WTC11 (cell line): ENCODE measurements around the gene SPAG4. TPM values are rescaled to one million over a fixed set of nuclear protein-coding genes. Genes with fewer than 3 reads are reported as not detected.
A peak's percentile ranks its signal among the peaks of the same experiment; 100 is the strongest.

ENCODE experiments used
- ATAC-seq: fragments of 200-7000 bp; cut with Tn5 transposase; 2 replicates; pipeline ENCODE4 v1.10.0; 2021; ENCODE audit warnings: mild to moderate bottlenecking, moderate library complexity
- Bru-seq: library from RNA; stranded (reverse); fragments of 400-500 nt; gene quantifications from one replicate; lab custom pipeline; 2021; lab: Mats Ljungman, UMichigan
- CTCF ChIA-PET: fragments of 300-600 bp; sonication (Branson Sonifier 250); formaldehyde crosslinking; loops from one replicate; lab custom pipeline; 2021; ENCODE audit warnings: antibody characterized with exemption; lab: Charles Lee
- POLR2A ChIA-PET: fragments of 350-600 bp; sonication (Branson Sonifier 250); formaldehyde crosslinking; loops from one replicate; lab custom pipeline; 2021; ENCODE audit warnings: antibody characterized with exemption; lab: Charles Lee
- DNase-seq: peaks from one replicate; pipeline ENCODE4 v3.0.0; 2021; ENCODE audit warnings: low spot score
- H3K27ac Mint-ChIP-seq: 2 replicates; pipeline ENCODE4 v1.8.0; 2021; ENCODE audit warnings: mixed read lengths
- H3K27me3 Mint-ChIP-seq: 2 replicates; pipeline ENCODE4 v1.8.0; 2021; ENCODE audit warnings: low read depth, mild to moderate bottlenecking, moderate library complexity, mixed read lengths
- H3K36me3 Mint-ChIP-seq: 2 replicates; pipeline ENCODE4 v1.8.0; 2021; ENCODE audit warnings: mixed read lengths
- H3K4me1 Mint-ChIP-seq: 2 replicates; pipeline ENCODE4 v1.8.0; 2022; ENCODE audit warnings: mixed read lengths
- H3K4me3 Mint-ChIP-seq: 2 replicates; pipeline ENCODE4 v1.8.0; 2021; ENCODE audit warnings: mild to moderate bottlenecking, moderate library complexity, mixed read lengths
- H3K9me3 Mint-ChIP-seq: 2 replicates; pipeline ENCODE4 v1.8.0; 2021; ENCODE audit warnings: mixed read lengths
- ELF4 ChIP-seq: sonication (generic); formaldehyde crosslinking; IDR thresholded peaks from 2 replicates; pipeline ENCODE4 v1.8.1; 2022; ENCODE audit warnings: low read depth, mild to moderate bottlenecking, moderate library complexity, missing genetic modification reagents
- ESRRA ChIP-seq: sonication (generic); formaldehyde crosslinking; IDR thresholded peaks from 2 replicates; pipeline ENCODE4 v1.8.1; 2022; ENCODE audit warnings: mild to moderate bottlenecking, missing genetic modification reagents, borderline replicate concordance
- GABPB1 ChIP-seq: sonication (generic); formaldehyde crosslinking; IDR thresholded peaks from 2 replicates; pipeline ENCODE4 v1.8.1; 2023; ENCODE audit warnings: mild to moderate bottlenecking, missing genetic modification reagents
- GTF2I ChIP-seq: fragments of 250-450 bp; sonication (Bioruptor Pico); conservative IDR thresholded peaks from 2 replicates; pipeline ENCODE4 v1.4.0; 2021; ENCODE audit warnings: mild to moderate bottlenecking
- JUN ChIP-seq: sonication (generic); formaldehyde crosslinking; IDR thresholded peaks from 2 replicates; pipeline ENCODE4 v1.8.0; 2023; ENCODE audit warnings: mild to moderate bottlenecking, missing genetic modification reagents
- MYBL2 ChIP-seq: sonication (generic); formaldehyde crosslinking; IDR thresholded peaks from 2 replicates; pipeline ENCODE4 v1.8.1; 2023; ENCODE audit warnings: mild to moderate bottlenecking, moderate library complexity, missing genetic modification reagents
- PRRX2 ChIP-seq: fragments of 250-450 bp; sonication (Bioruptor Pico); IDR thresholded peaks from 2 replicates; pipeline ENCODE4 v1.8.0; 2021; ENCODE audit warnings: mild to moderate bottlenecking
- RELA ChIP-seq: sonication (generic); formaldehyde crosslinking; IDR thresholded peaks from 2 replicates; pipeline ENCODE4 v1.8.1; 2022; ENCODE audit warnings: missing genetic modification reagents, mild to moderate bottlenecking, borderline replicate concordance
- SMAD3 ChIP-seq: sonication (generic); formaldehyde crosslinking; IDR thresholded peaks from 2 replicates; pipeline ENCODE4 v1.8.0; 2022; ENCODE audit warnings: missing genetic modification reagents, mild to moderate bottlenecking, borderline replicate concordance
- SP1 ChIP-seq: sonication (generic); formaldehyde crosslinking; conservative IDR thresholded peaks from 2 replicates; pipeline ENCODE4 v1.8.1; 2022; ENCODE audit warnings: missing genetic modification reagents
- ZBTB21 ChIP-seq: sonication (generic); formaldehyde crosslinking; IDR thresholded peaks from 2 replicates; pipeline ENCODE4 v1.8.1; 2023; ENCODE audit warnings: mild to moderate bottlenecking, missing genetic modification reagents, borderline replicate concordance
- ZNF263 ChIP-seq: sonication (generic); formaldehyde crosslinking; IDR thresholded peaks from 2 replicates; pipeline ENCODE4 v1.8.1; 2022; ENCODE audit warnings: low read depth, mild to moderate bottlenecking, moderate library complexity, missing genetic modification reagents
- long read RNA-seq, 3 experiments: library from RNA in 1 of 3; library from capped mRNA in 1 of 3; library from polyadenylated mRNA in 1 of 3; unstranded in 2 of 3; stranded (forward) in 1 of 3; transcript quantifications; one replicate each; pipeline ENCODE4 v2.0.0, GENCODE V29; 2021
- total RNA-seq: library from RNA; stranded (reverse); gene quantifications from 3 replicates; pipeline ENCODE4 v1.2.3, GENCODE V29; 2021
- TF ChIP-seq, protein P1 (sequence below): sonication (generic); formaldehyde crosslinking; IDR thresholded peaks from 2 replicates; pipeline ENCODE4 v1.8.0; 2023; ENCODE audit warnings: mild to moderate bottlenecking, missing genetic modification reagents
- TF ChIP-seq, protein P2 (sequence below): sonication (generic); formaldehyde crosslinking; IDR thresholded peaks from 2 replicates; pipeline ENCODE4 v1.8.0; 2022; ENCODE audit warnings: mild to moderate bottlenecking, missing genetic modification reagents
- TF ChIP-seq, protein P3 (sequence below): sonication (generic); formaldehyde crosslinking; IDR thresholded peaks from 2 replicates; pipeline ENCODE4 v1.8.1; 2022; ENCODE audit warnings: missing genetic modification reagents, borderline replicate concordance
- TF ChIP-seq, protein P4 (sequence below): sonication (generic); formaldehyde crosslinking; IDR thresholded peaks from 2 replicates; pipeline ENCODE4 v1.8.1; 2023; ENCODE audit warnings: mild to moderate bottlenecking, missing genetic modification reagents
- TF ChIP-seq, protein P5 (sequence below): sonication (generic); formaldehyde crosslinking; IDR thresholded peaks from 2 replicates; pipeline ENCODE4 v1.8.0; 2022; ENCODE audit warnings: mild to moderate bottlenecking, missing genetic modification reagents
- TF ChIP-seq, protein P6 (sequence below): sonication (generic); formaldehyde crosslinking; IDR thresholded peaks from 2 replicates; pipeline ENCODE4 v1.8.0; 2023; ENCODE audit warnings: missing genetic modification reagents, mild to moderate bottlenecking, borderline replicate concordance

The SPAG4 gene, protein sequence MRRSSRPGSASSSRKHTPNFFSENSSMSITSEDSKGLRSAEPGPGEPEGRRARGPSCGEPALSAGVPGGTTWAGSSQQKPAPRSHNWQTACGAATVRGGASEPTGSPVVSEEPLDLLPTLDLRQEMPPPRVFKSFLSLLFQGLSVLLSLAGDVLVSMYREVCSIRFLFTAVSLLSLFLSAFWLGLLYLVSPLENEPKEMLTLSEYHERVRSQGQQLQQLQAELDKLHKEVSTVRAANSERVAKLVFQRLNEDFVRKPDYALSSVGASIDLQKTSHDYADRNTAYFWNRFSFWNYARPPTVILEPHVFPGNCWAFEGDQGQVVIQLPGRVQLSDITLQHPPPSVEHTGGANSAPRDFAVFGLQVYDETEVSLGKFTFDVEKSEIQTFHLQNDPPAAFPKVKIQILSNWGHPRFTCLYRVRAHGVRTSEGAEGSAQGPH
- total RNA-seq (3.5 to 8.6 TPM (median 8.4 TPM) in 3 replicates), Bru-seq, nascent RNA (percentile 38 among the genes with signal in this experiment)
- long read RNA-seq, experiment 1, partial matches to known transcripts: 2 of 7 reads
- long read RNA-seq, experiment 1, other reads (novel, unspliced or antisense): 5 of 7 reads
- long read RNA-seq, experiment 2, partial matches to known transcripts: 3 of 7 reads
- long read RNA-seq, experiment 2, other reads (novel, unspliced or antisense): 4 of 7 reads
- long read RNA-seq, experiment 3, partial matches to known transcripts: 0 of 1 reads
- long read RNA-seq, experiment 3, other reads (novel, unspliced or antisense): 1 of 1 reads

DNA sequence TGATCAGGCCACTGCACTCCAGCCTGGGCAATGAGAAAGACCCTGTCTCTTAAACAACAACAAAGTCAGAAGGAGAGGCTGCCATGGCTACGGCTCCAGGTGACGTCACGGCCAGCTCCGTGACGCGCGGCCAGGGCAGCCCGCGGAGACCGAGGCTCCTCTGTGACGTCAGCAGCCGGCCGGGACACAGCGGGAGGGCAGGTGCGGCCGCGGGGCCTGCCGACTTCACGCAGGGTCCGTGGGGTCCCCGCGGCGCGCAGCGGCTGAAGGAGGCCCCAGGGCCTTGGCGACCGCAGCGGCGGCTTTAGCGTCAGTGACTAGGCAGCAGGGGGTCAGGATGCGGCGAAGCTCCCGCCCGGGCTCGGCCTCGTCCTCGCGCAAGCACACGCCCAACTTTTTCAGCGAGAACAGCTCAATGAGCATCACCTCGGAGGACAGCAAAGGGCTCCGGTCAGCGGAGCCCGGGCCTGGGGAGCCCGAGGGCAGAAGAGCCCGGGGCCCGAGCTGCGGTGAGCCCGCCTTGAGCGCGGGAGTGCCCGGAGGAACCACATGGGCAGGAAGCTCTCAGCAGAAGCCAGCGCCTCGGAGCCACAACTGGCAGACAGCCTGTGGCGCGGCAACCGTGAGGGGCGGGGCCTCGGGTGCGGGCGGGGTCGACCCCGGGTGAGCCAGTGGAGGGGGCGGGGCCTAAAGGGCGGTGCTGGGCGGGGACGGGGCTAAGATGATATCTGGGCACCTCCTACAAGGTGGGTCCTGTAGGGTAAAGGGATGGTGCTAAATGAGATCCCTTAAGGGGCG is at the start of gene SPAG4:
Gene SPAG4 (plus strand): TSS at position 163 of the 798 bp plus-strand sequence. CDS start 175 bp downstream, at position 338.
- peak; percentile 100 for DNase-seq
- POLR2A ChIA-PET: interaction anchor here (0.5 to 3.0 kb wide), 14 partner anchors 9 to 703 kb away, joined by 3 to 10 read pairs (median 4); partner anchors contain the start of genes CEP250, ERGIC3, NFS1 and RBM39
- H3K27me3 Mint-ChIP-seq: peaks cover 33% of the 10 kb centered on the region
- ATAC-seq: peak; percentile 87
- CTCF ChIA-PET: interaction anchor here (0.6 to 6.7 kb wide), 16 partner anchors 8 to 377 kb away, joined by 3 to 62 read pairs (median 4); partner anchors contain the start of genes CEP250, ERGIC3 and SCAND1
- no peaks in the 10 kb centered on the region for H3K36me3 Mint-ChIP-seq
- H3K27ac Mint-ChIP-seq: peak within 1 kb of the TSS; percentile 99
- H3K4me3 Mint-ChIP-seq: peak within 1 kb of the TSS; percentile 89
- peaks cover 15% of the 10 kb centered on the region for H3K4me1 Mint-ChIP-seq
- no peaks in the 10 kb centered on the region for H3K9me3 Mint-ChIP-seq
- TF ChIP-seq SP1 (CRISPR knock-in tag) (peak; percentile 19; the same call in 1 of the 2 replicates), RELA (CRISPR knock-in tag) (peak; percentile 82; the same call in 1 of the 2 replicates), GABPB1 (peak; percentile 81), SMAD3 (CRISPR knock-in tag) (peak; percentile 60; the same call in 1 of the 2 replicates), PRRX2 (CRISPR knock-in tag) (0 out of 2 replicates have a peak, but pooled peaks have one; percentile 60), ZNF263 (0 out of 2 replicates have a peak, but pooled peaks have one; percentile 20), MYBL2 (CRISPR knock-in tag) (peak; percentile 89), ESRRA (CRISPR knock-in tag) (peak; percentile 85; the same call in 1 of the 2 replicates), JUN (CRISPR knock-in tag) (peak; percentile 27; the same call in 1 of the 2 replicates), ZBTB21 (CRISPR knock-in tag) (peak; percentile 99), ELF4 (peak; percentile 48; the same call in 1 of the 2 replicates), GTF2I (CRISPR knock-in tag) (peak; percentile 63; the same call in 1 of the 2 replicates)
- TF ChIP-seq, protein P1, sequence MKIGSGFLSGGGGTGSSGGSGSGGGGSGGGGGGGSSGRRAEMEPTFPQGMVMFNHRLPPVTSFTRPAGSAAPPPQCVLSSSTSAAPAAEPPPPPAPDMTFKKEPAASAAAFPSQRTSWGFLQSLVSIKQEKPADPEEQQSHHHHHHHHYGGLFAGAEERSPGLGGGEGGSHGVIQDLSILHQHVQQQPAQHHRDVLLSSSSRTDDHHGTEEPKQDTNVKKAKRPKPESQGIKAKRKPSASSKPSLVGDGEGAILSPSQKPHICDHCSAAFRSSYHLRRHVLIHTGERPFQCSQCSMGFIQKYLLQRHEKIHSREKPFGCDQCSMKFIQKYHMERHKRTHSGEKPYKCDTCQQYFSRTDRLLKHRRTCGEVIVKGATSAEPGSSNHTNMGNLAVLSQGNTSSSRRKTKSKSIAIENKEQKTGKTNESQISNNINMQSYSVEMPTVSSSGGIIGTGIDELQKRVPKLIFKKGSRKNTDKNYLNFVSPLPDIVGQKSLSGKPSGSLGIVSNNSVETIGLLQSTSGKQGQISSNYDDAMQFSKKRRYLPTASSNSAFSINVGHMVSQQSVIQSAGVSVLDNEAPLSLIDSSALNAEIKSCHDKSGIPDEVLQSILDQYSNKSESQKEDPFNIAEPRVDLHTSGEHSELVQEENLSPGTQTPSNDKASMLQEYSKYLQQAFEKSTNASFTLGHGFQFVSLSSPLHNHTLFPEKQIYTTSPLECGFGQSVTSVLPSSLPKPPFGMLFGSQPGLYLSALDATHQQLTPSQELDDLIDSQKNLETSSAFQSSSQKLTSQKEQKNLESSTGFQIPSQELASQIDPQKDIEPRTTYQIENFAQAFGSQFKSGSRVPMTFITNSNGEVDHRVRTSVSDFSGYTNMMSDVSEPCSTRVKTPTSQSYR (CRISPR knock-in tag): peak; percentile 57; the same call in 1 of the 2 replicates
- TF ChIP-seq, protein P2, sequence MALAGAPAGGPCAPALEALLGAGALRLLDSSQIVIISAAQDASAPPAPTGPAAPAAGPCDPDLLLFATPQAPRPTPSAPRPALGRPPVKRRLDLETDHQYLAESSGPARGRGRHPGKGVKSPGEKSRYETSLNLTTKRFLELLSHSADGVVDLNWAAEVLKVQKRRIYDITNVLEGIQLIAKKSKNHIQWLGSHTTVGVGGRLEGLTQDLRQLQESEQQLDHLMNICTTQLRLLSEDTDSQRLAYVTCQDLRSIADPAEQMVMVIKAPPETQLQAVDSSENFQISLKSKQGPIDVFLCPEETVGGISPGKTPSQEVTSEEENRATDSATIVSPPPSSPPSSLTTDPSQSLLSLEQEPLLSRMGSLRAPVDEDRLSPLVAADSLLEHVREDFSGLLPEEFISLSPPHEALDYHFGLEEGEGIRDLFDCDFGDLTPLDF (CRISPR knock-in tag): 0 out of 2 replicates have a peak, but pooled peaks have one; percentile 75
- TF ChIP-seq, protein P3, sequence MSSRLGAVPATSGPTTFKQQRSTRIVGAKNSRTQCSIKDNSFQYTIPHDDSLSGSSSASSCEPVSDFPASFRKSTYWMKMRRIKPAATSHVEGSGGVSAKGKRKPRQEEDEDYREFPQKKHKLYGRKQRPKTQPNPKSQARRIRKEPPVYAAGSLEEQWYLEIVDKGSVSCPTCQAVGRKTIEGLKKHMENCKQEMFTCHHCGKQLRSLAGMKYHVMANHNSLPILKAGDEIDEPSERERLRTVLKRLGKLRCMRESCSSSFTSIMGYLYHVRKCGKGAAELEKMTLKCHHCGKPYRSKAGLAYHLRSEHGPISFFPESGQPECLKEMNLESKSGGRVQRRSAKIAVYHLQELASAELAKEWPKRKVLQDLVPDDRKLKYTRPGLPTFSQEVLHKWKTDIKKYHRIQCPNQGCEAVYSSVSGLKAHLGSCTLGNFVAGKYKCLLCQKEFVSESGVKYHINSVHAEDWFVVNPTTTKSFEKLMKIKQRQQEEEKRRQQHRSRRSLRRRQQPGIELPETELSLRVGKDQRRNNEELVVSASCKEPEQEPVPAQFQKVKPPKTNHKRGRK (CRISPR knock-in tag): no peak
- TF ChIP-seq, protein P4, sequence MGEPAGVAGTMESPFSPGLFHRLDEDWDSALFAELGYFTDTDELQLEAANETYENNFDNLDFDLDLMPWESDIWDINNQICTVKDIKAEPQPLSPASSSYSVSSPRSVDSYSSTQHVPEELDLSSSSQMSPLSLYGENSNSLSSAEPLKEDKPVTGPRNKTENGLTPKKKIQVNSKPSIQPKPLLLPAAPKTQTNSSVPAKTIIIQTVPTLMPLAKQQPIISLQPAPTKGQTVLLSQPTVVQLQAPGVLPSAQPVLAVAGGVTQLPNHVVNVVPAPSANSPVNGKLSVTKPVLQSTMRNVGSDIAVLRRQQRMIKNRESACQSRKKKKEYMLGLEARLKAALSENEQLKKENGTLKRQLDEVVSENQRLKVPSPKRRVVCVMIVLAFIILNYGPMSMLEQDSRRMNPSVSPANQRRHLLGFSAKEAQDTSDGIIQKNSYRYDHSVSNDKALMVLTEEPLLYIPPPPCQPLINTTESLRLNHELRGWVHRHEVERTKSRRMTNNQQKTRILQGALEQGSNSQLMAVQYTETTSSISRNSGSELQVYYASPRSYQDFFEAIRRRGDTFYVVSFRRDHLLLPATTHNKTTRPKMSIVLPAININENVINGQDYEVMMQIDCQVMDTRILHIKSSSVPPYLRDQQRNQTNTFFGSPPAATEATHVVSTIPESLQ (CRISPR knock-in tag): no peak
- TF ChIP-seq, protein P5, sequence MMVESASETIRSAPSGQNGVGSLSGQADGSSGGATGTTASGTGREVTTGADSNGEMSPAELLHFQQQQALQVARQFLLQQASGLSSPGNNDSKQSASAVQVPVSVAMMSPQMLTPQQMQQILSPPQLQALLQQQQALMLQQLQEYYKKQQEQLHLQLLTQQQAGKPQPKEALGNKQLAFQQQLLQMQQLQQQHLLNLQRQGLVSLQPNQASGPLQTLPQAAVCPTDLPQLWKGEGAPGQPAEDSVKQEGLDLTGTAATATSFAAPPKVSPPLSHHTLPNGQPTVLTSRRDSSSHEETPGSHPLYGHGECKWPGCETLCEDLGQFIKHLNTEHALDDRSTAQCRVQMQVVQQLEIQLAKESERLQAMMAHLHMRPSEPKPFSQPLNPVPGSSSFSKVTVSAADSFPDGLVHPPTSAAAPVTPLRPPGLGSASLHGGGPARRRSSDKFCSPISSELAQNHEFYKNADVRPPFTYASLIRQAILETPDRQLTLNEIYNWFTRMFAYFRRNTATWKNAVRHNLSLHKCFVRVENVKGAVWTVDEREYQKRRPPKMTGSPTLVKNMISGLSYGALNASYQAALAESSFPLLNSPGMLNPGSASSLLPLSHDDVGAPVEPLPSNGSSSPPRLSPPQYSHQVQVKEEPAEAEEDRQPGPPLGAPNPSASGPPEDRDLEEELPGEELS (CRISPR knock-in tag): peak; percentile 90
- TF ChIP-seq, protein P6, sequence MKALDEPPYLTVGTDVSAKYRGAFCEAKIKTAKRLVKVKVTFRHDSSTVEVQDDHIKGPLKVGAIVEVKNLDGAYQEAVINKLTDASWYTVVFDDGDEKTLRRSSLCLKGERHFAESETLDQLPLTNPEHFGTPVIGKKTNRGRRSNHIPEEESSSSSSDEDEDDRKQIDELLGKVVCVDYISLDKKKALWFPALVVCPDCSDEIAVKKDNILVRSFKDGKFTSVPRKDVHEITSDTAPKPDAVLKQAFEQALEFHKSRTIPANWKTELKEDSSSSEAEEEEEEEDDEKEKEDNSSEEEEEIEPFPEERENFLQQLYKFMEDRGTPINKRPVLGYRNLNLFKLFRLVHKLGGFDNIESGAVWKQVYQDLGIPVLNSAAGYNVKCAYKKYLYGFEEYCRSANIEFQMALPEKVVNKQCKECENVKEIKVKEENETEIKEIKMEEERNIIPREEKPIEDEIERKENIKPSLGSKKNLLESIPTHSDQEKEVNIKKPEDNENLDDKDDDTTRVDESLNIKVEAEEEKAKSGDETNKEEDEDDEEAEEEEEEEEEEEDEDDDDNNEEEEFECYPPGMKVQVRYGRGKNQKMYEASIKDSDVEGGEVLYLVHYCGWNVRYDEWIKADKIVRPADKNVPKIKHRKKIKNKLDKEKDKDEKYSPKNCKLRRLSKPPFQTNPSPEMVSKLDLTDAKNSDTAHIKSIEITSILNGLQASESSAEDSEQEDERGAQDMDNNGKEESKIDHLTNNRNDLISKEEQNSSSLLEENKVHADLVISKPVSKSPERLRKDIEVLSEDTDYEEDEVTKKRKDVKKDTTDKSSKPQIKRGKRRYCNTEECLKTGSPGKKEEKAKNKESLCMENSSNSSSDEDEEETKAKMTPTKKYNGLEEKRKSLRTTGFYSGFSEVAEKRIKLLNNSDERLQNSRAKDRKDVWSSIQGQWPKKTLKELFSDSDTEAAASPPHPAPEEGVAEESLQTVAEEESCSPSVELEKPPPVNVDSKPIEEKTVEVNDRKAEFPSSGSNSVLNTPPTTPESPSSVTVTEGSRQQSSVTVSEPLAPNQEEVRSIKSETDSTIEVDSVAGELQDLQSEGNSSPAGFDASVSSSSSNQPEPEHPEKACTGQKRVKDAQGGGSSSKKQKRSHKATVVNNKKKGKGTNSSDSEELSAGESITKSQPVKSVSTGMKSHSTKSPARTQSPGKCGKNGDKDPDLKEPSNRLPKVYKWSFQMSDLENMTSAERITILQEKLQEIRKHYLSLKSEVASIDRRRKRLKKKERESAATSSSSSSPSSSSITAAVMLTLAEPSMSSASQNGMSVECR: peak; percentile 84; the same call in 1 of the 2 replicates
